Activated CD4-positive, alpha-beta T cell treated with anti-CD3 and anti-CD28 coated beads, Interleukin-2, Interleukin-6, amounts not matched to agents 100 ng/mL and 50 ng/mL, durations not matched to agents 16 hours and 8 hours (primary cell): Measurements from ENCODE around the gene EPAS1.

Experiments
- DNase-seq: peaks from one replicate; pipeline ENCODE4 v3.0.0-alpha.2; 2020

Gene EPAS1

DNA sequence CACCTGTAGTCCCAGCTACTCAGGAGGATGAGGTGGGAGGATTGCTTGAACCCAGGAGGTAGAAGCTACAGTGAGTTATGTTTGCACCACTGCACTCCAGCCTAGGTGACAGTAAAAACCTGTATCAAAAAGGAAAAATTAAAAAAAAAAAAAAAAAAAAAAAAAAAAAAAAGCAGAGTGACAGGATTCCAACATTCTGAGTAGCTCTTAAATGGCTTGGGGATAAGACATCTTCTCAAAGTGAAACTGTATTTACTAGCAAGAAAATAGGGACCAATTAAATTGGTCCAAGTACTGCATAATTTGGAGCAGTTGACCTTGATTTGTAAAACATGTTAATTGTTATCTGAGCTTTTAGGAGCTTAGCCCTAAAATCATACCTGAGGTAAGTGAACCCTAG is 116.4 kb downstream of the EPAS1 start:
- no peak for DNase-seq

DNA sequence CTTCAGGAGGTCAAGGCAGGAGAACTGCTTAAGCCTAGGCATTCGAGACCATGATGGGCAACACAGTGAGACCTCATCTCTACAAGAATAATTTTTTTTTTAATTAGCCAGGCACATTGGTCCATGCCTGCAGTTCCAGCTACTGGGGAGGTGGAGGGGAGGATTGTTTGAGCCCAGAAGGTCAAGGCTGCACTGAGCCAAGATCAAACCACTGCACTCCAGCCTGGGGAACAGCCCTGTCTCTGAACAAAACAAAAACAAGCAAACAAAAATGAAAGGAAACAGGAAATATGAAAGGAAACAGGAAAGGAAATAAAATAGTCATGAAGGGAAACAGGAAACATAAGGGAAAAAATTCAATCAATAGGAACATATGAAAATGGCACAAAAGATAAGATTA is 117.5 kb downstream of the EPAS1 start:
- DNase-seq, result no peak

DNA sequence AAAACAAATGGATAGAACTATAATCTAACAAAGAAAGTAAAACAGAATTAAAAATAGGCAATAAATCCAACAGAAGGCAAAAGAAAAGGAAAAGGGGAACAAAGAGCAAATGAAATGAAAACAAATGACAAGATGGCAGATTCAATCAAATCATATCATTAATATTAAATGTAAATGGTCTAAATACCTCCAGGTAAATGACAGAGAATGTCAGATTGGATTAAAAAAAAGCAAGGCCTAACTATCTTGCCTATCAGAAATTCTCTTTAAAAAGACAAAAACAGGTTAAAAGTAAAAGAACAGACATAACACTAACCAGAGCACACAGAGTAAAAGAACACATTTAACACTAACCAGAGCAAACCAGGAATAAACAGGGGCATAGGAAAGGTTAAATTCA is 119.1 kb downstream of the EPAS1 start:
- DNase-seq, result no peak

DNA sequence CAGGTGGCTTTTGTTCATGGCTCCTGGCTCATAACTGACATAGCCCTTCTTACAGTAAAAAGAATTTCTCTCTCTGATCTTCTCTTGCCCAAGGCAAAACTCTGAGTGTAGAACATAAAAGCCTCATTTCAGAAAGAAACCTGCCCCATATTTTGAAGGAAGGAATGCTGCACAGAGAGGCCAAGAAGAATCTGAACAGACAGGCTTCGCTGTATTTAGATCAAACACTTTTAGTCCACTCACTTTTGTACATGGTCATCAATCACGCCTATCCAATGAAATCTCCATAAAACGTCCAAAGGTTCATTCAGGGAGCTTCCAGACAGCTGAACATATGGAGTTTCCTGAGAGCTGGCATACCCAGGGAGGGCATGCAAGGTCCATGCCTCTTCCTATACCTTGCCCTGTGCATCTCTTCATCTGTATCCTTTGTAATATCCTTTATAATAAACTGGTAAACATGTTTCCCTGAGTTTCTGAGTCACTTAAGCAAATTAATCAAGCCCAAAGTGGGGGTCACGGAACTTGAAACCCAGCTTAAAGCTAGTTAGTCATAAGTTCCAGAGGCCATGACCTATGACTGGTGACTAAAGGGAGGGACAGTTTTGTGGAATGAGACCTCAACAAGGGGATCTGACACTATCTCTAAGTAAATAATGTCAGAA is 119.7 kb downstream of the EPAS1 start:
- DNase-seq, result no peak

DNA sequence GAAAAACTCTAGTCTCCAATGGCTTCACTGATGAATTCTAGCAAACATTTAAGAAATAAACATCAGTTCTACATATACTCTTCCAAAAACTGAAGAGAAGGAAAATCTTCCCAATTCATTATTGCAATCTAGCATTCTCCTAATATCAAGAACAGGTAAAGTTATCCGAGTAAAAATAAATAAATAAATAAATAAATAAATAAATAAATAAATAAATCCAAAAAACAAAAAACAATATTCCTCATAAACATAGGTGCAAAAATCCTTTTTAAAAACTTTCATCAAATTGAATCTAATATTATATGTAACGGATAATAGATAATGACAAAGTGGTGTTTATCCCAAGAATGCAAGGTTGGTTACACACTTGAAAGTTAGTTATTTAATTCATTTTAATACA is 123.7 kb downstream of the EPAS1 start:
- no peak for DNase-seq

DNA sequence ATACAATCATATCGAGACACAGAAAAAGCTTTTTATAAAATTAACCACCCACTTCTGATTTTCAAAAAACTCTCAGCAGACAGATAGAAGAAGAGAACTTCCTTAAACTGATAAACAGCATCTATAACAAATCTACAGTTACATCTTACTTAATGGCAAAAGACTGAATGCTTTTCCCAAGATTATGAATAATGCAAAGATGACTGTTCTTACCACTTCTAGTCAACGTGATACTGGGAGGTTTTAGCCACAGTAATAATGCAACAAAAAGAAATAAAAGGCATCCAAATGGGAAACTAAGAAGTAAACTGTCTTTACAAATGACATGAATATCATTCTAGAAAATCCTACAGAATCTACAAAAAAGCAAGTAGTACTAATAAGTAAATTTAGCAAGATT is 124.2 kb downstream of the EPAS1 start:
- no peak for DNase-seq

DNA sequence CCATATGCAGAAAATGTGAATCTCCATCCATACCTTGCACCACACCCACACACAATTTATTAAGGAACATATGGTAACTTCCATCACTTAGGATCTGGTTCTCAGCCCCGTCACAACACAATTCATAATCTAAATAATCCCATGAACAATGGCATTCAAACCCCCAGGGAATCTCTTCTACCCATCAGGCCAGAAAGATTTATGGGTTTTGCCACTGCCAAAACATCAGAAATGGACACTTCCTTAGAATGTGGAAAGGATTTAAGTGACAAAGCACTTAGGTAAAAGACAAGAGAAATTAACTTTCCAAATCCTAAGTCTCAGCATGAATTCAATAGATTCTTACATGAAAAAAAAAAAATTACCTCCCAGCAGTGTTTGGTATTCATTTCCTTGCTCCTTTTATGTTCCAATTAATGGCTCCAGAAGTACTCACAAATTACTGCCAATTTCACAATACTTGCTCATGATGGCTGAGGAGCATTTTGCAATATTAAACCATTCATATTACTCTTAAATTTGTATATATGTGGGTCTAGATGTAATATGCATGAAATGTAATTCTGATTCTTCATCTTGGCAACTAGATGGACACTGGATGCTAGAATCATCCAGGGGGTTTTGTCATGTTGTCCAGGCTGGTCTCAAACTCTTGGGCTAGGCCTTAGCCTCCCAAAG is 125.6 kb downstream of the EPAS1 start:
- DNase-seq, result no peak

DNA sequence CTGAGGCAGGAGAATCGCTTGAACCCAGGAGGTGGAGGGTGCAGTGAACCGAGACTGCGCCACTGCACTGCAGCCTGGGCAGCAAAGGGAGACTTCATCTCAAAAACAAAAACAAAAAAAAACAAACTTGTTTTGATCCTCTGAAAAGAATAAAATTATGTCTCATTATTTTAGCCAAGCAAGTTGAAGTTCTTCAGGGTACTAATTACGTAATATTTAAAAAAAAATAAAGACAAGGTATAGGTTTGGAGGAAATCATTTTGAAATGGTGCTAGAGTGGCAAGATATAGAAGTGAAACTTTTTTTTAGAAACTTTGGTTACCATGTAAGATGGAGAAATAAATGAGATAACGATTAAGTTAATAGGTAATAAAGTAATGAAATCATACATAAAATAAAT is 127.7 kb downstream of the EPAS1 start:
- DNase-seq, result no peak

DNA sequence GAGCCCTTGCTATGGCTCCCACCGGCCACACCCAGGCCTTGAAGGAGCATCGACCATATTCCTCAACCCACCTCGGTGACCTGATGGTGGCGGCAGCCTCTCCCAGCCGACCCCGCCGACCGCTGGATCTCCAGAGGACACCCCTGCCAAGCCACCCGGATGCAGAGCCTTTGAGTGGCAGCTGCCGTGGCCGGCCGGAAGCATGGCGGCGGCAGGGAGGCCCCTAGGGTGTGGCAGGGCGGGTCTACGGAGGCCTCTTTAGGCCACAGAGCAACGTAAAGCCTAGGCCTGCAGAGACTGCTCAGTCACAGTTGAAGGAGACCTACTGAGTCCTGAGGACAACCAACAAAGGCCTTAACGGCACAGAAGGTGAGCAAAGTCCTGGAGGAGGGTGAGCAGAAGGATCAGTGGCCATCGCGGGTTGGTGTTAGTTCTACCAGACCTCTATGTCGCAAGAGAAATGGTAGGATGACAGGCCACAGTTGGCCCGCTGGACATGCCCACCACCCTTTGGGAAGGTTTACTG is 131.8 kb downstream of the EPAS1 start:
- no peak for DNase-seq

DNA sequence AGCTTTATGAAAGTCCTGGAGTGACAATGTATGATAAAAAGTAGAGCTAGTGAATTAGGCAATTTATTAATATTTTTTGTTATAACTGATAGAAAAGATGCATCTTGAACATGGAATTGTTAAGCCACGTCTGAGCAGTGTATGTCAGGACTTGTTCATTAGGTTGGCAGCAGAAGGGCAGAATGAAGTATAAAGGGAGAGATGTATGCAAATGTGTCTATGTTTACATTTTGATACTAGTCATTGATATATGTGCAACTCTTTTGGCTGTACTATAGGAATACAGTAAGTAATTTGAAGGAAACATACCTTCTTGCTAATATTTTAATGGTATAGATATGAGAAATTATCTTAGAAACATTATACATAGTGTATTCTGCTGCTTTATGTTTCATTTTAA is 133.2 kb downstream of the EPAS1 start:
- no peak for DNase-seq

DNA sequence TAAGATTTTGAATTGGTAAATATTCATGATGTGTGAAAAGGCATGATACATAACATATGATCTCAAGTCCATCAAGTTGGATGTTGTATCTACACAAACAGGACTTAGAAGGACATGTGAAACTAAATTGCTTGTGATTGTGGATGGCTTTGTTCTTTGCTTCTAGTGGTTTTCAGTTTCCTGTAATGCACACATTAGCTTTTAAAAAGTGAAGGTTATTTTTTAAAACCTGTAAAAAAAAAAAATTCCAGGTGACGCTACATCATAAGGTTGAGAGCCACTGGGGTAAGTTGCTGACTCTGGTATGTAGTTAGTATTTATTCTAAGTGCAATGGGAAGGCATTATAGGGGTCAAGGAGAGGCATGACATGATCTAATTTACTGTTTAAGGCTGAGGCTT is 133.8 kb downstream of the EPAS1 start:
- no peak for DNase-seq

DNA sequence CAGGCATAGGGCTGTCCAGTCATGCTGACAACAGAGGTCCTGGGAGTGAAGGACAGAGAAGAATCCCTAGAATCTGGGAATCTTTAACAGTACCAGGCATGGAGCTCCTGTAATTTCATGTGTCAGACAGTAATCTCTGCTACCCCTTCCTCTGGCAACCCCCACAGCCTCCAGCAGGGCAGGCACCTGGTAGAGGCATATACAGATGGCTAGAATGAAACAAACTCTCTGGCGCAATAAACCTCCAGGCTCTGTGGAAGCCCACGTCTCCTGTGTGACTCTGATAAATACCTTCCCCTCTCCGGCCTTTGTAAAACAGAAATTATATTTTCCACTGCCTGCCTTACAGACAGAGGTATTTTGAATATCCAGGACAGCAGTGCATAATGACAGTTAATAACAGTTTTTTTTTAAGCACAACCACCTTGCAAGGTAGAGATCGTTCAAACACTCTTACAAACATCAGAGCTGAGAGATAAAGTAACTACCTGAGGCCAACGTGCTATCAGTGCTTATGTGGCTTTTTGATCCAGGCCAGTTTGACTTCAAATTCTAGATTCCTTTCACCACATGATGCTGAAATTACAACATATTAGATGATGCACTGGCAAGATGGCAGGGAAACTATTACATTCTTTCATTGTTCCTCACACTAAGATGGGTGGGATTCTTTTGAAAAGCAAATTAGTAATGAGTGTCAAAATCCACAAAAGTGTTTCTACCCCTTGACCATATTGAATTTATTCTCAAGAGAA is 134.5 kb downstream of the EPAS1 start:
- no peak for DNase-seq

DNA sequence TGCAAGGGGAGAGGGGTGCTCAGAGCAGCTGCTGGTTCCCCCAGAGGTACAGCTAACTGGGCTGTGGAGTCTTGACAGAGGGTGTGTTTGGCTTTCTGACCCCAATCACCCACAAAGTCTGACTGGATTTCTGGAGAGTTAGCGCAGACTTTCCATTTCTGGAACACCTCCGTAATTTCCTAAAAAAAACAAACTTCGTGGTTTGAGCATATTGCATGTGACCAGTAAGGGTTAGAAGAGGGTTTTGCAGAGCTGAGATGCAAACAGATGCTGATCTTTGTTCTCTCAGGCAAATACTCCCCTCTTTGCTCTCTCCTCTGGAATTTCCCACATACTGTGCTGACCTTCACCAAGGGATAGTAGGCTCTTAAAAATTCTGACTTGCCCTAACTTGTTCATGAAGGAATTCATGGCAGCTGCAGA is 137.7 kb downstream of the EPAS1 start:
- DNase-seq, result no peak

DNA sequence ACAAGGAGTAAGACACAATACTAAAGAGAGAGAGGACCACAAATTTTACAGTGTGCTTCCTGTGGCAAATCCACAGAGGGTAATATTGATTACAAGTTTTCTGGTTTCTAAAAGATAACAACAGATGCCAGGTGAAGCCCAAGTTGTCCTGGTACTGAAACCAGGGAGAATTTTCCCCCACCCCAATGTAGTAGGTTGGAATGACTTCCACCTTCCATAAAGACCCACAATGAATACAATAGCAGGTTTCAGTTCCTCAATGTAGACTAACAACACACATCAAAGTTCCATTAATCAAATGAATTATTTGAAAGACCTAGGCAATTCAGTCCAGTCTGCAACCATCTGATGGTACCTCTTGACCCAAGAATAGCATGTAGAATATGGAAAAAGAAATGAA is 138.1 kb downstream of the EPAS1 start:
- DNase-seq, result no peak

DNA sequence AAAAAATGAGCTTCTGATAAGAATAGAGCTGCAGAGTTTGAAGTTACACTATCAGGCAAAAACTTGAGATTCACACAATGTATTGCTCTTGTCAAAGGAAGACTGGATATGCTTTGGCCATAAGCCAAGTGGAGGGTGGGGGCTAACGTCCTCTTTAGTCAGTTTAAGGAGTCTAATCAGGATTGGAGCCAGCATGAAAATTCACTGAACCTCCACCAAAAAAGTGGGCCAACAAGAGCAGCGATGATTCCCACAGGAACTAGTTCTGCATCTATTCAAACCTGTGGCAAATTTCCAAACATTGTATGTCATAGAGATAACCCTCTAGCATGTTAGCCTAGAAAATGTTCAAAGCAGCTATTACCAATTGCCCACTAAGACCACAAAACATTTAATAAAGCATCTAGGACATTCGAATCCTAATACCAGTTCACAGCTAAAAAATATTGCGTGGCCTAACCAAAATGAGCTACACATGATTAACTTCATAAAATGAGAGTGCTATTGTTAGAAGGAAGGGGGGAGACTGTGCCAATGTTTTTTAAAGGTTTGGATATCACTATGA is 138.7 kb downstream of the EPAS1 start:
- no peak for DNase-seq
